ENCODE measurements around the gene SND1. TPM values are rescaled to one million over a fixed set of nuclear protein-coding genes. Genes with fewer than 3 reads are reported as not detected.

The SND1 gene
- total RNA-seq, 1 experiment from 2014 or later, result 274 TPM

GRCh38 chr7:127650847-127651555, 993 bp upstream of the SND1 start:
- Histone ChIP-seq H3K27me3 (replicated peaks; ENCODE audit: control insufficient read depth, insufficient read depth, low read length) (no peaks in the 10 kb centered on the region), H3K4me3 (ENCODE audit: low read depth, low read length) (peak overlapping the region; percentile 79), H3K9me3 (no peaks in the 10 kb centered on the region), H3K4me1 (peaks cover 13% of the 10 kb centered on the region), H3K36me3 (ENCODE audit: control insufficient read depth, insufficient read depth, low read length) (no peaks in the 10 kb centered on the region)
- Mint-ChIP-seq H3K27me3 (ENCODE audit: insufficient read depth, unreplicated experiment) (no peaks in the 10 kb centered on the region), H3K9me3 (ENCODE audit: unreplicated experiment) (no peaks in the 10 kb centered on the region), H3K27ac (ENCODE audit: unreplicated experiment) (no peak overlapping the region), H3K4me3 (ENCODE audit: unreplicated experiment) (no peak overlapping the region), H3K4me1 (ENCODE audit: low read depth, unreplicated experiment) (peaks cover 18% of the 10 kb centered on the region), H3K36me3 (ENCODE audit: insufficient read depth, unreplicated experiment) (peaks cover 42% of the 10 kb centered on the region)
- BruUV-seq (replicated peaks), result TSS peak; percentile 98
- POLR2A ChIA-PET, result interaction anchor here (0.6 to 1.2 kb wide), 6 partner anchors 9 to 190 kb away, joined by 3 to 9 read pairs (median 4); partner anchors contain the start of genes ARF5 and GCC1
- TF ChIP-seq CTCF (IDR thresholded peaks at IDR 0.05; ENCODE audit: insufficient read depth in 1 of 2, low read depth in 1 of 2, low read length in 1 of 2, severe bottlenecking in 1 of 2, unreplicated experiment in 1 of 2), result no peak
- peak in 1 of 2 experiments; percentile 69 for DNase-seq
- intact Hi-C loops (cut with micrococcal nuclease; ENCODE audit: unreplicated experiment), result loop anchor here (1.0 to 5.0 kb wide), 4 partner anchors 9 to 259 kb away; partner anchors contain the start of genes ARF5 and ZNF800
- CTCF ChIA-PET, result interaction anchor here (1.3 kb wide), 1 partner anchor 63 kb away, joined by 4 read pairs; the partner anchor contains the start of gene ARF5

DNA sequence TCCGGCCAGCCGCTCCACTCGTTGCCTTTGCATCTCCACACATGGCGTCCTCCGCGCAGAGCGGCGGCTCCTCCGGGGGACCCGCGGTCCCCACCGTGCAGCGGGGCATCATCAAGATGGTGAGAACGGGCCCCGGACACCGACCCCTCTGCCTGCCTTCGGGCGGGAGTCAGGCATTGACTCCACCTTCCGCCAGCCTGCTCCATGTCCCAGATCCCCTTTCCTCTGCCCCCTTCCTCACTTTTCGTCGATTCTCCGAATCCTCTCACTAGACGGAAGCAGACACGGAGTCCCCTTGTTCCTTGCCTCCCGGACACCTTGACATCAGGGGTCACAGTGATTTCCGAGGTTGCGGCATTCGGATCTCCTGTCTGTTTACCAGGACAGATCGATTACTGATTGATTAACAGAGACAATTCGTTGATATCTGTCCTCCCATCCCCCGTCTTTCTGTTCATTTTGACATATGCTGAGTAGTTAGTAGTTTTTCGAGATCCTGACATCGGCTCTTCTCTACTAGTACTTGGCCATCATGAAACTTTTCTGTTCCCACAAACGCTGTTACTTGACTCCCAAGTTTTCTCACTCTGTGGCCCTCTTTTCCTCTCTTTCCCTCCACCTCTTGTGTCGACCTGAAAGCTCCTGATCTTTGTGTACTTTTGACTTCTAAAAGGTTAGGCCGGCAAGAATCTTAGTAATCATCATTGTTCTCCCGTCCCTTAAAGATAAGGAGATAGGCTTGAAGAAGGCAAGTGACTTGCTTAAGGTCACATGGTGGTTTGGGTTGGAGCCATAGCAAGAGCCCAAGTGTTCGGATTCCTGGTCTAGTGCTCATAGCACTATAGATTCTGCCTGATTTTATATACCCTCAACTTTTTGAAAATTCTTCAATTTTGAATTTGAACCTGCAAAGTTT, 597 bp downstream of the SND1 start:
- H3K27me3 ChIP-seq (replicated peaks; ENCODE audit: control insufficient read depth, insufficient read depth, low read length), result no peaks in the 10 kb centered on the region
- TF ChIP-seq CTCF (IDR thresholded peaks at IDR 0.05; ENCODE audit: insufficient read depth in 1 of 2, low read depth in 1 of 2, low read length in 1 of 2, severe bottlenecking in 1 of 2, unreplicated experiment in 1 of 2), result no peak
- H3K4me1 Mint-ChIP-seq (ENCODE audit: low read depth, unreplicated experiment), result peaks cover 18% of the 10 kb centered on the region
- no peaks in the 10 kb centered on the region for H3K9me3 Mint-ChIP-seq (ENCODE audit: unreplicated experiment)
- H3K36me3 ChIP-seq (ENCODE audit: control insufficient read depth, insufficient read depth, low read length), result no peaks in the 10 kb centered on the region
- no peaks in the 10 kb centered on the region for H3K27me3 Mint-ChIP-seq (ENCODE audit: insufficient read depth, unreplicated experiment)
- DNase-seq, result peak in 1 of 2 experiments; percentile 31
- no peak overlapping the region for H3K4me3 Mint-ChIP-seq (ENCODE audit: unreplicated experiment)
- H3K27ac Mint-ChIP-seq (ENCODE audit: unreplicated experiment), result no peak overlapping the region
- peaks cover 13% of the 10 kb centered on the region for H3K4me1 ChIP-seq
- BruUV-seq (replicated peaks), result TSS peak; percentile 33
- H3K4me3 ChIP-seq (ENCODE audit: low read depth, low read length), result peak overlapping the region; percentile 98
- no peaks in the 10 kb centered on the region for H3K9me3 ChIP-seq
- intact Hi-C loops (cut with micrococcal nuclease; ENCODE audit: unreplicated experiment), result loop anchor here (5.0 kb wide), 1 partner anchor 260 kb away; the partner anchor contains the start of gene ZNF800
- CTCF ChIA-PET, result no interaction called here
- POLR2A ChIA-PET, result no interaction called here
- peaks cover 55% of the 10 kb centered on the region for H3K36me3 Mint-ChIP-seq (ENCODE audit: insufficient read depth, unreplicated experiment)

DNA sequence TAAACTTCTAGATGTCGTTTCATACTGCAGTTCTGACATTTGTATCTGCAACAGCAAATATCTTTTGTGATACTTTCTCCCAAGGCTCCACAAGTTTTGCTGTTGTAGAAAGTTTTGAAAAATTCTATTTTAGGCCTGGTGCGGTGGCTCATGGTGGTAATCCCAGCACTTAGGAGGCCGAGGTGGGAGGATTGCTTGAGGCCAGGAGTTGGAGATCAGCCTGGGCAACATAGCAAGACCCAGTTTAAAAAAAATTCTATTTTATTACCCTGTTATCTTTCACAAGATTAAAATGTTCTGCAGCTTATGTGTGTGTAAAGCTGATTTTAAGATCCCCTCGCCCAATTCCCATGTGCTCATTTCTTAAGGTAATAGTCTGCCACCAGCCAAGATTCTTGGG, 1.4 kb downstream of the SND1 start:
- BruUV-seq (replicated peaks), result no TSS peak
- DNase-seq, result no peak
- Mint-ChIP-seq H3K4me3 (ENCODE audit: unreplicated experiment) (no peak overlapping the region), H3K27ac (ENCODE audit: unreplicated experiment) (peak overlapping the region; percentile 40), H3K36me3 (ENCODE audit: insufficient read depth, unreplicated experiment) (peaks cover 61% of the 10 kb centered on the region), H3K9me3 (ENCODE audit: unreplicated experiment) (no peaks in the 10 kb centered on the region), H3K27me3 (ENCODE audit: insufficient read depth, unreplicated experiment) (no peaks in the 10 kb centered on the region), H3K4me1 (ENCODE audit: low read depth, unreplicated experiment) (peaks cover 18% of the 10 kb centered on the region)
- Histone ChIP-seq H3K36me3 (ENCODE audit: control insufficient read depth, insufficient read depth, low read length) (no peaks in the 10 kb centered on the region), H3K4me1 (peaks cover 13% of the 10 kb centered on the region), H3K4me3 (ENCODE audit: low read depth, low read length) (peak overlapping the region; percentile 98), H3K27me3 (replicated peaks; ENCODE audit: control insufficient read depth, insufficient read depth, low read length) (no peaks in the 10 kb centered on the region), H3K9me3 (no peaks in the 10 kb centered on the region)
- CTCF ChIA-PET, result no interaction called here
- intact Hi-C loops (cut with micrococcal nuclease; ENCODE audit: unreplicated experiment), result loop anchor here (5.0 kb wide), 1 partner anchor 261 kb away; the partner anchor contains the start of gene ZNF800
- POLR2A ChIA-PET, result no interaction called here
- TF ChIP-seq CTCF (IDR thresholded peaks at IDR 0.05; ENCODE audit: insufficient read depth in 1 of 2, low read depth in 1 of 2, low read length in 1 of 2, severe bottlenecking in 1 of 2, unreplicated experiment in 1 of 2), result no peak
